Breast epithelium (tissue), 4 donors: ENCODE measurements around the gene SPG7. TPM values are rescaled to one million over a fixed set of nuclear protein-coding genes. Genes with fewer than 3 reads are reported as not detected.
A peak's percentile ranks its signal among the peaks of the same experiment; 100 is the strongest.
"Not testable (repeated sequence)": the region's sequence is repeated elsewhere in the genome, so short reads cannot be mapped to it uniquely, and the experiment has no call there.

ENCODE experiments used
- DNase-seq, 2 donors: peaks; one replicate each; pipeline ENCODE4 v3.0.0-alpha.2; 2019; ENCODE audit warnings: low spot score in 2 of 2
- H3K27ac ChIP-seq, 2 donors: fragments of 200-600 bp; sonication (generic) in 1 of 2; one replicate each; pipeline ENCODE4 v1.5.1; 2016 to 2019; ENCODE audit warnings: mild to moderate bottlenecking in 1 of 2
- H3K27me3 ChIP-seq, 2 donors: fragments of 200-600 bp; sonication (generic) in 1 of 2; one replicate each; pipeline versions ENCODE4 v1.5.1 to v1.6.0; 2017 to 2019; ENCODE audit warnings: control low read depth in 1 of 2, mild to moderate bottlenecking in 1 of 2
- H3K36me3 ChIP-seq: fragments of 200-600 bp; one replicate; pipeline ENCODE4 v1.5.1; 2019
- H3K4me1 ChIP-seq, 2 donors: fragments of 200-600 bp; sonication (generic); one replicate each; pipeline ENCODE4 v1.5.1; 2016 to 2019; ENCODE audit warnings: control low read depth in 1 of 2
- H3K4me3 ChIP-seq, 3 donors: fragments of 200-600 bp; sonication (generic); 1 replicate in 2 of 3; 2 replicates in 1 of 3; pipeline ENCODE4 v1.5.1; 2016 to 2019; ENCODE audit warnings: mild to moderate bottlenecking in 3 of 3, moderate library complexity in 2 of 3
- H3K9me3 ChIP-seq, 2 donors: fragments of 200-600 bp; sonication (generic) in 1 of 2; one replicate each; pipeline ENCODE4 v1.5.1; 2016 to 2019; ENCODE audit warnings: control low read depth in 1 of 2
- POLR2A ChIP-seq: fragments of 450-650 bp; IDR thresholded peaks from one replicate; pipeline ENCODE4 v1.6.1; 2016; ENCODE audit warnings: antibody characterized with exemption, mild to moderate bottlenecking, moderate library complexity
- POLR2AphosphoS5 ChIP-seq, 3 donors: sonication (generic); formaldehyde crosslinking; IDR thresholded peaks; one replicate each; pipeline ENCODE4 v1.6.1; 2017; ENCODE audit warnings: antibody characterized with exemption in 3 of 3
- intact Hi-C: fragments of 100-400 bp; cut with DNase I; formaldehyde crosslinking; loops from one replicate; pipeline ENCODE4 v1.15.1; 2023; ENCODE audit warnings: low total_unique reads
- total RNA-seq, 3 donors: library from RNA; depleted of rRNA; stranded (reverse); fragments of >200 nt; gene quantifications; one replicate each; pipeline ENCODE4 v1.1.0, GENCODE V29; 2016
- TF ChIP-seq, protein P1 (sequence below), 3 donors: fragments of 450-650 bp; IDR thresholded peaks; one replicate each; pipeline ENCODE4 v1.5.1; 2016 to 2017; ENCODE audit warnings: antibody characterized with exemption in 3 of 3, mild to moderate bottlenecking in 3 of 3, moderate library complexity in 3 of 3

SPG7 gene
- total RNA-seq = 100 to 1,000 TPM; 104 to 126 (median 118) TPM

- peak; percentile 76 to 78 for DNase-seq
- intact Hi-C loops = loop anchor here (10.0 kb wide), 1 partner anchor 47 kb away; no protein-coding TSS in a partner anchor
These were observed at the start of gene SPG7 for GRCh38 chr16:89507834-89508590. SPG7 (plus strand) TSS chr16:89508403; CDS start chr16:89508418, 15 bp downstream.

GRCh38 chr16:89458551-89458950, 49.7 kb upstream of the SPG7 start:
- no peak overlapping the region for H3K27ac ChIP-seq
- no peaks in the 10 kb centered on the region for H3K36me3 ChIP-seq
- intact Hi-C loops = no loop called here
- no peak for DNase-seq
- peaks cover 0 to 8% of the 10 kb centered on the region in 2 donors for H3K4me1 ChIP-seq
- TF ChIP-seq POLR2AphosphoS5 (IDR thresholded peaks at IDR 0.05) (no peak), POLR2A (no peak)
- TF ChIP-seq, protein P1, sequence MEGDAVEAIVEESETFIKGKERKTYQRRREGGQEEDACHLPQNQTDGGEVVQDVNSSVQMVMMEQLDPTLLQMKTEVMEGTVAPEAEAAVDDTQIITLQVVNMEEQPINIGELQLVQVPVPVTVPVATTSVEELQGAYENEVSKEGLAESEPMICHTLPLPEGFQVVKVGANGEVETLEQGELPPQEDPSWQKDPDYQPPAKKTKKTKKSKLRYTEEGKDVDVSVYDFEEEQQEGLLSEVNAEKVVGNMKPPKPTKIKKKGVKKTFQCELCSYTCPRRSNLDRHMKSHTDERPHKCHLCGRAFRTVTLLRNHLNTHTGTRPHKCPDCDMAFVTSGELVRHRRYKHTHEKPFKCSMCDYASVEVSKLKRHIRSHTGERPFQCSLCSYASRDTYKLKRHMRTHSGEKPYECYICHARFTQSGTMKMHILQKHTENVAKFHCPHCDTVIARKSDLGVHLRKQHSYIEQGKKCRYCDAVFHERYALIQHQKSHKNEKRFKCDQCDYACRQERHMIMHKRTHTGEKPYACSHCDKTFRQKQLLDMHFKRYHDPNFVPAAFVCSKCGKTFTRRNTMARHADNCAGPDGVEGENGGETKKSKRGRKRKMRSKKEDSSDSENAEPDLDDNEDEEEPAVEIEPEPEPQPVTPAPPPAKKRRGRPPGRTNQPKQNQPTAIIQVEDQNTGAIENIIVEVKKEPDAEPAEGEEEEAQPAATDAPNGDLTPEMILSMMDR (IDR thresholded peaks at IDR 0.05) = no peak
- no peaks in the 10 kb centered on the region for H3K27me3 ChIP-seq
- H3K9me3 ChIP-seq = no peaks in the 10 kb centered on the region
- H3K4me3 ChIP-seq = no peak overlapping the region

More at GRCh38 chr16:89507834-89508590, at the start of gene SPG7:
- Histone ChIP-seq H3K4me1 (peaks cover 9 to 17% of the 10 kb centered on the region in 2 donors), H3K36me3 (no peaks in the 10 kb centered on the region), H3K4me3 (peak within 1 kb of the TSS; percentile 79 to 94 (median 80)), H3K9me3 (no peaks in the 10 kb centered on the region), H3K27me3 (no peaks in the 10 kb centered on the region), H3K27ac (peak within 1 kb of the TSS; percentile 87 to 93)
- TF ChIP-seq, protein P1 (IDR thresholded peaks at IDR 0.05) = no peak
- TF ChIP-seq POLR2A (no peak), POLR2AphosphoS5 (IDR thresholded peaks at IDR 0.05) (peak; percentile 46 to 78 (median 54))

GRCh38 chr16:89458967-89459366, 49.2 kb upstream of the SPG7 start:
- H3K4me1 ChIP-seq = peaks cover 0 to 3% of the 10 kb centered on the region in 2 donors
- DNase-seq = no peak
- no peaks in the 10 kb centered on the region for H3K36me3 ChIP-seq
- no peak overlapping the region for H3K27ac ChIP-seq
- H3K9me3 ChIP-seq = no peaks in the 10 kb centered on the region
- intact Hi-C loops = no loop called here
- no peak overlapping the region for H3K4me3 ChIP-seq
- TF ChIP-seq POLR2A (no peak), POLR2AphosphoS5 (IDR thresholded peaks at IDR 0.05) (no peak)
- TF ChIP-seq, protein P1 (IDR thresholded peaks at IDR 0.05) = no peak
- H3K27me3 ChIP-seq = no peaks in the 10 kb centered on the region

DNA sequence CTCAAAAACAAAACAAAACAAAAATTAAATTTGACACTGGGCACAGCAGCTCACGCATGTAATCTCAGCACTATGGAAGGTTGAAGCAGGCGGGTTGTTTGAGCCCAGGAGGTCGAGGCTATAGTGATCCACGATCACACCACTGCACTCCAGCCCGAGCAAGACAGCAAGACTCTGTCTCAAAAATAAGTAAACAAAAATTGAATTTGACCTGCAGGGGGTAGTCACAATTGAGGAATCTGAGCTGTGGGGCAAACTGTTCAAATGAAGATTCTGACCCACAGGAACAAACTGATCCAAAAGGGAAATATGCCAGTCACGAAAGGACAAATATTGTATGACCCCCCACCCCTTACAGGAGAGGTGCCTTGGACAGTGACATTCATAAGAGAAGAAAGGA, 47.6 kb upstream of the SPG7 start:
- Histone ChIP-seq H3K27me3 (no peaks in the 10 kb centered on the region), H3K9me3 (no peaks in the 10 kb centered on the region), H3K4me1 (no peaks in the 10 kb centered on the region), H3K36me3 (no peaks in the 10 kb centered on the region), H3K4me3 (no peak overlapping the region), H3K27ac (no peak overlapping the region)
- DNase-seq = no peak
- TF ChIP-seq POLR2AphosphoS5 (IDR thresholded peaks at IDR 0.05) (no peak), POLR2A (no peak)
- TF ChIP-seq, protein P1 (IDR thresholded peaks at IDR 0.05) = no peak
- intact Hi-C loops = loop anchor here (1.0 kb wide), 1 partner anchor 23 kb away; no protein-coding TSS in a partner anchor

DNA sequence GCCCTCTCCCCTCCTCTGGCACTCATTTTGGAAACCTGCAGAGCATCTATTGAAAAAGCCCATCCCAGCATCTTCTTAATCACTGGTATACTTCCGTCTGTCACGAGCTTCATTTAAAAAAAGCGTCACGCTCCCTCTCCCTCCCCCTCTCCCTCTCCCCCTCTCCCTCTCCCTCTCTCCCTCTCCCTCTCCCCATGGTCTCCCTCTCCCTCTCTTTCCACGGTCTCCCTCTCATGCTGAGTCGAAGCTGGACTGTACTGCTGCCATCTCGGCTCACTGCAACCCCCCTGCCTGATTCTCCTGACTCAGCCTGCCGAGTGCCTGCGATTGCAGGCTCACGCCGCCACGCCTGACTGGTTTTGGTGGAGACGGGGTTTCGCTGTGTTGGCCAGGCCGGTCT, 46.3 kb upstream of the SPG7 start:
- DNase-seq, H3K27me3 ChIP-seq, H3K36me3 ChIP-seq, H3K9me3 ChIP-seq, intact Hi-C loops, H3K27ac ChIP-seq, H3K4me3 ChIP-seq, H3K4me1 ChIP-seq: not testable (repeated sequence)

DNA sequence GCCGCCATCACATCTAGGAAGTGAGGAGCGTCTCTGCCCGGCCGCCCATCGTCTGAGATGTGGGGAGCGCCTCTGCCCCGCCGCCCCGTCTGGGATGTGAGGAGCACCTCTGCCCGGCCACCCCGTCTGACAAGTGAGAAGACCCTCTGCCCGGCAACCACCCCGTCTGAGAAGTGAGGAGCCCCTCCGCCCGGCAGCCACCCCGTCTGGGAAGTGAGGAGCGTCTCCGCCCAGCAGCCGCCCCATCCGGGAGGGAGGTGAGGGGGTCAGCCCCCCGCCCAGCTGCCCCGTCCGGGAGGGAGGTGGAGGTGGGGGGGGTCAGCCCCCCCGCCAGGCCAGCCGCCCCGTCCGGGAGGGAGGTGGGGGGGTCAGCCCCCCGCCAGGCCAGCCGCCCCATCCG, 45.6 kb upstream of the SPG7 start:
- H3K4me1 ChIP-seq, H3K27ac ChIP-seq, H3K9me3 ChIP-seq, DNase-seq, H3K27me3 ChIP-seq, H3K36me3 ChIP-seq, intact Hi-C loops, H3K4me3 ChIP-seq: not testable (repeated sequence)

DNA sequence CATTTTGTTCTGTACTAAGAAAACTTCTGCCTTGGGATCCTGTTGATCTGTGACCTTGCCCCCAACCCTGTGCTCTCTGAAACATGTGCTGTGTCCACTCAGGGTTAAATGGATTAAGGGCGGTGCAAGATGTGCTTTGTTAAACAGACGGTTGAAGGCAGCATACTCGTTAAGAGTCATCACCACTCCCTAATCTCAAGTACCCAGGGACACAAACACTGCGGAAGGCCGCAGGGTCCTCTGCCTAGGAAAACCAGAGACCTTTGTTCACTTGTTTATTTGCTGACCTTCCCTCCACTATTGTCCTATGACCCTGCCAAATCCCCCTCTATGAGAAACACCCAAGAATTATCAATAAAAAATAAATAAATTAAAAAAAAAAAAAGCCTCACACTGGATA, 44.9 kb upstream of the SPG7 start:
- H3K9me3 ChIP-seq, DNase-seq, H3K27ac ChIP-seq, H3K27me3 ChIP-seq, H3K4me1 ChIP-seq, H3K36me3 ChIP-seq, intact Hi-C loops, H3K4me3 ChIP-seq: not testable (repeated sequence)
